ENCODE measurements around the gene SPIN1.

Gene SPIN1

GRCh38 chr9:88437210-88438146 lies 49.2 kb downstream of the SPIN1 start:
- DNase-seq, result no peak

- DNase-seq, result no peak
These were observed 50.6 kb downstream of the SPIN1 start for GRCh38 chr9:88438811-88439210.

- DNase-seq, result no peak
These were observed 53.2 kb downstream of the SPIN1 start for GRCh38 chr9:88441301-88442007.

GRCh38 chr9:88443480-88444113 lies 55.4 kb downstream of the SPIN1 start:
- DNase-seq, result no peak

- DNase-seq, result no peak
These were observed 58.5 kb downstream of the SPIN1 start for GRCh38 chr9:88446728-88447127.

GRCh38 chr9:88447431-88447830 lies 59.2 kb downstream of the SPIN1 start:
- no peak for DNase-seq

GRCh38 chr9:88451160-88451559 lies 62.9 kb downstream of the SPIN1 start:
- no peak for DNase-seq

- no peak for DNase-seq
These were observed 70.6 kb downstream of the SPIN1 start for GRCh38 chr9:88458716-88459465.

- no peak for DNase-seq
These were observed 72.5 kb downstream of the SPIN1 start for GRCh38 chr9:88460587-88461332.

- no peak for DNase-seq
These were observed 73.9 kb downstream of the SPIN1 start for GRCh38 chr9:88462191-88462590.

- no peak for DNase-seq
These were observed 76.6 kb downstream of the SPIN1 start for GRCh38 chr9:88464851-88465250.

GRCh38 chr9:88468226-88468625 lies 80.0 kb downstream of the SPIN1 start:
- DNase-seq, result no peak

- DNase-seq, result no peak
These were observed 88.4 kb downstream of the SPIN1 start for GRCh38 chr9:88476491-88477271.

GRCh38 chr9:88477300-88477751 lies 89.1 kb downstream of the SPIN1 start:
- no peak for DNase-seq

GRCh38 chr9:88478246-88478645 lies 90.0 kb downstream of the SPIN1 start:
- DNase-seq, result no peak

GRCh38 chr9:88481933-88482332 lies 93.7 kb downstream of the SPIN1 start:
- no peak for DNase-seq

- DNase-seq, result no peak
These were observed 99.9 kb downstream of the SPIN1 start for GRCh38 chr9:88488166-88488565.

- DNase-seq, result no peak
These were observed 106.9 kb downstream of the SPIN1 start for GRCh38 chr9:88494983-88495721.

- no peak for DNase-seq
These were observed 109.0 kb downstream of the SPIN1 start for GRCh38 chr9:88497224-88497623.

- DNase-seq, result no peak
These were observed 110.6 kb downstream of the SPIN1 start for GRCh38 chr9:88498880-88499279.

Measured in activated CD4-positive, alpha-beta T cell treated with anti-CD3 and anti-CD28 coated beads, Interleukin-2, amount 50 U/mL, for 4 hours (primary cell).